ENCODE results near the gene MET.
"Not testable (repeated sequence)": the region's sequence is repeated elsewhere in the genome, so short reads cannot be mapped to it uniquely, and the experiment has no call there.

MET gene

DNA sequence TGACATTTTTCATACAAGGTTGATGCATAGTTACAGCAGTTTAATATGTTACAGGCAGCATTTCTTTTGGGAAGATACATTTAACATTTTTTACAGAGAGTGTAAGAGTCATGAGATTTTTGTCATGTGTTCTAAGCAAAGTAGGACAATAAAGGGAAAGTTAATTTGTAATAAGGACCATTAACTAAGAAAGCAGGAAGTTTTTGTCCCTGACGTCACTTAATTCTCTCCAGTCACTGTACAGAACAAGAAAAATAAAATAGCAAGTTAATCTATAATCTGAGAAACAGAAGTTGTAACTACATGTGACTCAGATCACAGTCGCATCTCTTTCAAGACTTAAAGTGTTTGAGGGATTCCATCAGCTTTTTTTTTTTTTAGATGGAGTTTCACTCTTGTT lies 140.9 kb downstream of the MET start:
- no peak for DNase-seq

DNA sequence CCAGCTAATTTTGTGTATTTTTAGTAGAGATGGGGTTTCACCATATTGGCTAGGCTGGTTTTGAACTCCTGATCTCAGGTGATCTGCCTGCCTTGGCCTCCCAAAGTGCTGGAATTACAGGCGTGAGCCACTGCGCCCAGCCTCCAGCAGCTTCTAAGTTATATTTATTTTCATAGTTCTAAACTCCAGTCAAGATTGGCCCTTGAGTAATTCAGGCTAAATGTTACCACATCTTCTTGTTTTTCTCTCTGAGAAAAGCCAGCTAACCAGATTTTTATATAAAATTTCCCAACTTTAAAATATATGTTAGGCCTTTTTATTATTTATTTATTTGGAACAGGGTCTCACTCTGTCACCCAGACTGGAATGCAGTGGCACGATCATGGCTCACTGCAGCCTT lies 141.4 kb downstream of the MET start:
- not testable (repeated sequence) for DNase-seq

DNA sequence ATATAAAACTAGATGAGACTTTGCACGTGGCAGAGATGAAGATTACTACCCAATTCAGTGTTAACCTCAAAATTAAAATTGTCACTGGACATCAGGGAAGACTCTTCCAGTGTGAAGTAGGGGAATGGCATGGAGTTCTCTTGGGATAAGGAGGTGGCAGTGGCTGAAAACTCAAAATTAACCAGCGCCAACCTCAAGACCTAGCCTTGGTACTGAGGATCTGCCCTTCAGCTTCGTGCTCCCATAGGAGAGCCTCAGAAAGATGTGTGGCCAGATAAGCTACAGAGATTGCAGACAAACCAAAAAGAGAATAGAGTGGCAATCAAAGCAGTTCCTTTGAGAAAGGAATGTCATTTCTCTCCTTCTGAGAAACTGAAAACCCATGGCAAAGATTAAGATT lies 143.0 kb downstream of the MET start:
- DNase-seq: no peak

DNA sequence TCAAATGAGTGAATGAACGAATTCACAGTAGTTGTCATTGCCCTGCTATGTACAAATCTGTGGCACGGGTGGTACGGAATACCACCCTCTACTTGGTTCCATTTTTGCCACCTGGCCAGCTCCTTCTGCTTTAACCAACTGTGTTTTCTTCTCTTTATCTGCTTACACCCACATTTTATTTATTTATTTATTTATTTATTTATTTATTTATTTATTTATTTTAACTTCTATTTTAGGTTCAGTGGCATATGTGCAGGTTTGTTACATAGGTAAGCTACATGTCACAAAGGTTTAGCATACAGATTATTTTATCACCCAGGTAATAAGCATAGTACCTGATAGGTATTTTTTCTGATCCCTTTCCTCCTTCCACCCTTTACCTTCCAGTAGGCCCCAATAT lies 148.2 kb downstream of the MET start:
- no peak for DNase-seq

DNA sequence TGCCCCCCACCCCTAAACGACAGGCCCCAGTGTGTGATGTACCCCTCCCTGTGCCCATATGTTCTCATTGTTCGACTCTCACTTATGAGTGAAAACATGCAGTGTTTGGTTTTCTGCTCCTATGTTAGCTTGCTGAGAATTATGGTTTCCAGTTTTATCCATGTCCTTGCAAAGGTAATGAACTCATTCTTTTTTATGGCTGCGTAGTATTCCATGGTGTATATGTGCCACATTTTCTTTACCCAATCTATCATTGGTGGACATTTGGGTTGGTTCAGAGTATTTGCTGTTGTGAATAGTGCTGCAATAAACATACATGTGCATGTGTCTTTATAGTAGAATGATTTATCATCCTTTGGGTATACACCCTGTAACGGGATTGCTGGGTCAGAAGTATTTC lies 149.7 kb downstream of the MET start:
- not testable (repeated sequence) for DNase-seq

DNA sequence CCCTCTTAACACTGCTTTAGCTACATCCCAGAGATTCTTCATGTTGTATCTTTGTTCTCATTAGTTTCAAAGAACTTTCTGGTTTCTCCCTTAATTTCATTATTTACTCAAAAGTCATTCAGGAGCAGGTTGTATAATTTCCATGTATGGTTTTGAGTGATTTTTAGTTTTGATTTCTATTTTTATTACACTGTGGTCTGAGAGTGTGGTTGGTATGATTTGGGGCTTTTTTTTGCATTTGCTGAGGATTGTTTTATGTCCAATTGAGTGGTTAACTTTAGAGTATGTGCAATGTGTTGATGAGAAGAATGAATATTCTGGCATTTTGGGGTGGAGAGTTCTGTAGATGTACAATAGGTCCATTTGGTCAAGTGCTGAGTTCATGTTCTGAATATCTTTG lies 152.5 kb downstream of the MET start:
- no peak for DNase-seq

DNA sequence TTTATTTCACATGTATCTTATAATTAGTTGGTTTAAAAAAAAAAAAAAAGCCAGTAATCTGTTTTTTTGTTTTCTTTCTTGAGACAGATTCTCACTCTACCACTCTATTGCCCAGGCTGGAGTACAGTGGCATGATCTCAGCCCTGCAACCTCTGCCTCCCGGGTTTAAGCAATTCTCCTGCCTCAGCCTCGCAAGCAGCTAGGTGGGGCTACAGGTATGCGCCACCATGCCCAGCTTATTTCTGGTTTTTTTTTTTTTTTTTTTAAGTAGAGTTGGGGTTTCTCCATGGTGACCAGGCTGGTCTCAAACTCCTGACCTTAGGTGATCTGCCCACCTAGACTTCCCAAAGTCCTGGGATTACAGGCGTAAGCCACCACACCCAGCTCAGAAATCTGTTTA lies 156.3 kb downstream of the MET start:
- no peak for DNase-seq

DNA sequence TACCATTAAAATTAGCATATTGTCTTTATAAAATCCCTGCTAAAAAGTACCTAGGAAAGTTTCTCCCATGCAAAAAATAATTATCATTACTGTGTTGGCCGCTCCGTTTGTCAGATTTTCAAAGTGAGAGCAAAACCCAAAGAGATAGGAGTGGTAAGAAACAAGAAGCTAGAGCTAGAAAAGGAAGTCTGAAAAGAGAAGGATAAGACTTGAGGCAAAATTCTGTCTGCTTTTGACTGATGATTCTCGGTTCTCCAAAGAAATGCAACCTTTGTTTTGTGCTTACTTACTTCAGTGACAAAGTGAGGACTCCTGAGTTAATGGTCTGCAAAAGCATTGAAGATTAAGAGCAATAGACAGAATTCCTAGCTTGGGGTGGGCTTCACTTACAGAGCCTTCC lies 157.0 kb downstream of the MET start:
- no peak for DNase-seq

DNA sequence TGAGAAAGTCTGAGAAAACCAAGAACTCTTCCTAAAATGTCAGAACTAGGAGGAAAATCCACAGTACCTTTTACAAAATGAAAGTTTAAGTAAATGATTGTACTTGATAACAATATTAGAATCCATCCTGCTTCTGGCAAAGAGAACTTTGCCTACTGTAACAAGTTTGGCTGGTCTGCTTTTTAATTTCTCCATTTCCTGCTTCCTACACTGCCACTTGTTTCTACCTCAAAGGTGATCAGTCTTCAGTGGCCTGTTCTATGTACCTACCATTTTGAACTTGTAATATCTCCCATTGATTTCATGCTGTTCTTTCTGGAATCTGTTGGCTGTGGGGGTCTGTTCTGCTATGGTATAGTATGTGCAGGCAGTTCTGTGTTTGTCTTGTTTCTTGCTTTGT lies 157.5 kb downstream of the MET start:
- no peak for DNase-seq

DNA sequence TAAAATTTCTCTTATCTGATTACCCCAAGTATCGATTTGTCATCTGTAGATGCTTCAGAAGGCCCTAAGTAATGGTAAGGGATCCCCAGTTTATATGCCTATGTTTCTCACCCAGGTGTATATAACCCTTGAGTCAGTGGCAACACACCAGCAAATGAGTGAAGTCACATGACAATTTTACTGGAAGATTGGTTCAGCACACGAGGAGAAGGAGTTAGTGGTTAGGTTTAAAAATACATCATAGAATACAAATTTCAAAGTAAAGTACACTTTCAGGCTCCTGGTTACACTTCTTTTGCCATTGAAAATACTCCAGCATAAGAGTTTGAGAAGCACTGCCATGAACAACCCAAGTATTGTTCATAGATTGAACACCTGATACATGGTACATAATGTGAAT lies 160.7 kb downstream of the MET start:
- DNase-seq: no peak

DNA sequence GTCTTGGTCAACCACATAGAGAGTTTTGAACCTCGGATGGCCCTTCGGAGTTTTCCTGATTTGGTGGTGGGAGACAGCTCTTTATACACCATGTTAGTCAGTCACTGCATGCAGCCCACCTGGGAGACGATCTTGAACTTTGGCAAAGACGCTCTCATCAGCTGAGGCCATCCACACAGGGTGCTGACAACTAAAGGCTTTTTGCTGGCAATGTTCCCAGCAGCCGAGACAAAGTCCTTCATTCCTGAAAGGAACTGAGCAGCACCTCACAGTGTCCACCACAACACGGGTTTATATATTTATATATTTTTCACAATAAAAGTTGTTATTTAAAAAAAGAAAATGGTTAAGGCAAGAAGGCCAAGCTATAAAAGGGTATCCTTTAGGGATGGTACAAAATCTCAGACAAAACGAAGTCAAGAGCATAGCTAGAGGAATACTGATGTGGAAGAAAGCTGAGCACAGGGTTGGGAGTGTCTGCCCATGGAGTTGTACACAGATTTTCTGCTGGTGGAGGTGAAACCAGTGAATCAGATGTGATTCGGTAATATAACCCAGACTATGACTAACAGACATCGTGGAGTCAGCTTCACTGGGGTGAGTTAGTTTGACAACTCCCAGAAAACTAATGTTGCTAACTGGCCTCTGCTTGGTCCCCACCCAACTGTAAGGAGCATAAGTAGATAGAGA lies 163.0 kb downstream of the MET start:
- no peak for DNase-seq

DNA sequence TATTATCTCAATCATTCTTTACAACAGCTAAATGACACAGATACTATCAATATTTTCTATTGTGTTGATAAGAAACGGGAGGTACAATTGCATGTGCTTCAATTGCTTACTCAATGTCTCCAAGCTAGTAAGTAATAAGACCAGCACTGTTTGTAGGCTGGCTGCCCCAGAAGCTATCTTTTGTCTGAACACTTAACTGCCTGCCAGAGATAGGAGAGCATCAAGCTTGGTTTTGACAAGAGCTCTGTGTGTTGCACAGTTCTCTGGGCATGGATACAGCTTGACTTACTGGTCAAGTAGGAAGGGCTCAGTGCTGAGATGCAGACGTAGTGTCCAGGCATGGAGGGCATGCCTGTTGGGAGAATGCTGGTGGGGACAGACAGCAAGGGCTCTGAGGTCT lies 164.1 kb downstream of the MET start:
- DNase-seq: no peak

DNA sequence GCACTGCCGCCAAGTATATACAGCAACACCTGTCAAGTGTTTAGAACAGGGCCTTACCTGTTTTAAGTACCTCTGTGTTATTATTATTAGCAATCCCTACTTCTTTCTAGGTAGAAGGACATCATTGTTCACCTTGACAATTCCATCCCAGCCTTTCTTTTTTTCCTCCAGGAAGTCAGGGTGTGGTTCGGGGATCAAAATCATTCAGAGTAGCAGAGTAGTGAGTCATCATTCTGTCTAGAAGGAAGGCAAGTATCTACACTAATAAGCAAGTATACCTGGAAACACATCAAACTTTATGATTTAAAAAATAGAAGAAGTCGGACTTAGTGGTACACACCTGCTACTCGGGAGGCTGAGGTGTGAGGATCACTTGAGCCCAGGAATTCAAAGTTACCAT lies 164.9 kb downstream of the MET start:
- no peak for DNase-seq

DNA sequence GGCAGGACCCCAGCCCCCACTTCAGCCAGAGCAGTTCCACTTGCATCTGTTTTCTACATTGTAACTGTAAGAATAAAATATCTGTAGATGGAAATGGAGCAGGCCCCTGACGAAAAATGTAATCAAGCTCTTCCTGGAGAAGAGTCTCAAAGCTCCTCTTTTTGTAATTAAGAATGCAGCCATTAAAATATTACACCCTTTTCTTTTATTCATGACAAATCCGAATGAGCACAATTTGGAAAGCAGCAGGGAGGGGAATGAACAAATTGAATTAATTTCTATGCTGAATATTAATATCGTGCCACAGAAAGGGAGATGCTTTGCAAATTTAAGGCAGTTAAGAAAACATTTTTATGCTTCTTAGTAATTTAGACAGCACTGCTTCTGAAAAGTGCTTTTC lies 165.6 kb downstream of the MET start:
- DNase-seq: no peak

DNA sequence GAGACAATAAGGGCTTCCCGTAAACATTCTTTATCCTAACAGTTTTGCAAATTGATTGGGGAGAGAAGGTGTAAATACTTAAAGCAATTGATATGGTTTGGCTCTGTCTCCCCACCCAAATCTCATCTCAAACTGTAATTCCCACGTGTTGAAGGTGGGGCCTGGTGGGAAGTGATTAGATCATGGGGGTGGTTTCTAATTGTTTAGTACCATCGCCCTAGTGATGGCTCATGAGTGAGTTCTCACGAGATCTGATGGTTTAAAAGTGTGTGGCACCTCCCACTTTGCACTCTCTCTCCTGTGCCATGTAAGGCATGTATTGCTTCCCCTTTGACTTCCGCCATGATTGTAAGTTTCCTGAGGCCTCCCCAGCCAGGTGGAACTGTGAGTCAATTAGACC lies 168.3 kb downstream of the MET start:
- DNase-seq: no peak

DNA sequence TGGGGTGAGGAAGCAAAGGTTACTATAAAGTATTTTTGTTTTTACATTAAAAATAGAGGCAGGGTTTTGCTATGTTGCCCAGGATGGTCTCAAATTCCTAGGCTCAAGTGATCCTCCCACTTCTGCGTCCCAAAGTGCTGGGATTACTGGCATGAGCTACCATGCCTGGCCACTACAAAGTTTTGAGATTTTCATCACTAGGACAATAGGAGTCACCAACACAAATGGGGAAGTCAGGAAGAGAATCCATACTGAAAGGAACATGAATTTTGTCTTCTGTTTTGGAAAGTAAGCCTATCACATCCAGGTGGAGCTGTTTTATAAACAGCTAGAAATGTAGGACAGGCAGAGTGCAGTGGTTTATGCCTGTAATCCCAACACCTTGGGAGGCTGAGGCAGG lies 170.4 kb downstream of the MET start:
- no peak for DNase-seq

DNA sequence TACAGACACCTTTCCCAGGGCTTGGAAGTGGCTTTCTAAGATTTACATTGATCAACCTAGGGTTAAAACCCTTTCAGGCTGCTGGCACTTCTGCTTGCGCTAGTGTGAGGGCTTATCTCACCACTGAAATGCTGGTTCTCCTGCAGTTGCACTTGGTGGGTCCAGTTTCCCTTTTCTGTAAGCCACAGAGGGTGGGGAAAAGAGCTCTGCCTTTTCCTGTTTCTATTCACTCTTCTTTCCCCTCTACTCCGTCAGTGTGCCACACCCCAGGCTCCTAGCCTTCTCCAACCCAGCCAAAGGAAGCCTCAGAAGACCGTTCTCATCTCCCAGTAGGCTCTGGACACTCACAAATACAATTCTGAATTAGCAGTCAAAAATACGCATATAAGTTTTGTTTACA lies 171.4 kb downstream of the MET start:
- no peak for DNase-seq

Data from CD4-positive, alpha-beta T cell treated with Interleukin-4 for 4 hours (primary cell).